Left lung (tissue), 10 donors: ENCODE results near the gene RAI14. TPM values are rescaled to one million over a fixed set of nuclear protein-coding genes. Genes with fewer than 3 reads are reported as not detected.
A peak's percentile ranks its signal among the peaks of the same experiment; 100 is the strongest.

ENCODE experiments used
- ATAC-seq: fragments of 200-7000 bp; cut with Tn5 transposase; one replicate; pipeline ENCODE4 v1.9.1; 2020; ENCODE audit warnings: moderate library complexity
- DNase-seq, 4 donors: peaks; one replicate each; pipeline ENCODE4 v3.0.0-alpha.2; 2013 to 2020
- H3K27ac ChIP-seq, 2 donors: fragments of 200-600 bp; sonication (generic) in 1 of 2; one replicate each; pipeline versions ENCODE4 v1.5.0 to v1.8.0; 2020 to 2021
- H3K27me3 ChIP-seq, 2 donors: fragments of 200-600 bp; sonication (generic) in 1 of 2; one replicate each; pipeline versions ENCODE4 v1.5.0 to v1.8.0; 2020 to 2021
- H3K36me3 ChIP-seq, 2 donors: fragments of 200-600 bp; sonication (generic) in 1 of 2; one replicate each; pipeline versions ENCODE4 v1.5.0 to v1.8.0; 2020 to 2021
- H3K4me1 ChIP-seq, 2 donors: fragments of 200-600 bp; one replicate each; pipeline ENCODE4 v1.8.0; 2021
- H3K4me3 ChIP-seq, 2 donors: fragments of 200-600 bp; sonication (generic) in 1 of 2; one replicate each; pipeline versions ENCODE4 v1.5.0 to v1.8.0; 2020 to 2021; ENCODE audit warnings: mild to moderate bottlenecking in 1 of 2
- H3K9me3 ChIP-seq, 2 donors: fragments of 200-600 bp; sonication (generic) in 1 of 2; one replicate each; pipeline versions ENCODE4 v1.5.0 to v1.8.0; 2020 to 2021
- intact Hi-C, 2 donors: fragments of 100-400 bp; cut with DNase I; formaldehyde crosslinking; loops; one replicate each; pipeline versions ENCODE4 v1.11.2 to v1.14.2; 2022
- polyA plus RNA-seq, 6 donors: library from polyadenylated mRNA; unstranded; fragments of 120-200 nt; gene quantifications; one replicate each; pipeline ENCODE4 v1.2.1, GENCODE V29; 2013; ENCODE audit not compliant: insufficient read length in 6 of 6
- total RNA-seq, 2 donors: library from RNA; stranded (reverse); fragmentation: NEBNext Ultra II Directional; extraction: Animal tissue kit (Norgen Biotek cat#: 25700); gene quantifications; one replicate each; pipeline ENCODE4 v1.2.1, GENCODE V29; 2021
- TF ChIP-seq, protein P1 (sequence below), 2 donors: fragments of 200-600 bp; sonication (generic) in 1 of 2; IDR thresholded peaks; one replicate each; pipeline versions ENCODE4 v1.5.0 to v1.8.0; 2021; ENCODE audit warnings: antibody characterized with exemption in 2 of 2
- donor health status: DM: no; HTN: yes; CAD: no.
- donor health status: DM: no; HTN: no; CAD: no.

RAI14 gene
- total and polyA plus RNA-seq, 8 donors, result 48.4 to 109 (median 53.8) TPM

DNA sequence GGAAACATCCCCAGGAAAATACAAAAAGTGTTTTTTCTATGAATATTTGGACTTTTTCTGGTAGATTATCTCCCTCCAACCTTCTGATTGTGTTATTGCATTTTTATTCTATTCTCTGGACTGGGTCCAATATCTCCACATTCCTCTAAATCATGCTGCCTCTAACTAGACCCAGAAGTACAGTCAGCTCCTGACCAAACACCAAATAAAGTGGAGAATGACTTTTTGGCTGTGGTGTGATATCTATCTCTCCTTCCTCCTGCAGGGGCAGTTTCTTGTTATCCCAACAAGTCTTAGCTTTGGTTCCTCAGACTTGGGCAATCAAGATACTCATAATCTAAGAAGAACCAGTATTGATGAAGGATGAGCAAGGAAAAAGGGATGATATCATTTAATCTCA, 3.2 kb upstream of the RAI14 start:
- intact Hi-C loops, result no loop called here
- ATAC-seq (no peak), DNase-seq (peak in 1 of 4 donors; percentile 16)
- Histone ChIP-seq H3K36me3 (no peaks in the 10 kb centered on the region), H3K4me1 (peaks cover 0 to 19% of the 10 kb centered on the region in 2 donors), H3K4me3 (no peak overlapping the region), H3K27me3 (peaks cover 0 to 47% of the 10 kb centered on the region in 2 donors), H3K27ac (no peak overlapping the region), H3K9me3 (no peaks in the 10 kb centered on the region)
- TF ChIP-seq, protein P1, sequence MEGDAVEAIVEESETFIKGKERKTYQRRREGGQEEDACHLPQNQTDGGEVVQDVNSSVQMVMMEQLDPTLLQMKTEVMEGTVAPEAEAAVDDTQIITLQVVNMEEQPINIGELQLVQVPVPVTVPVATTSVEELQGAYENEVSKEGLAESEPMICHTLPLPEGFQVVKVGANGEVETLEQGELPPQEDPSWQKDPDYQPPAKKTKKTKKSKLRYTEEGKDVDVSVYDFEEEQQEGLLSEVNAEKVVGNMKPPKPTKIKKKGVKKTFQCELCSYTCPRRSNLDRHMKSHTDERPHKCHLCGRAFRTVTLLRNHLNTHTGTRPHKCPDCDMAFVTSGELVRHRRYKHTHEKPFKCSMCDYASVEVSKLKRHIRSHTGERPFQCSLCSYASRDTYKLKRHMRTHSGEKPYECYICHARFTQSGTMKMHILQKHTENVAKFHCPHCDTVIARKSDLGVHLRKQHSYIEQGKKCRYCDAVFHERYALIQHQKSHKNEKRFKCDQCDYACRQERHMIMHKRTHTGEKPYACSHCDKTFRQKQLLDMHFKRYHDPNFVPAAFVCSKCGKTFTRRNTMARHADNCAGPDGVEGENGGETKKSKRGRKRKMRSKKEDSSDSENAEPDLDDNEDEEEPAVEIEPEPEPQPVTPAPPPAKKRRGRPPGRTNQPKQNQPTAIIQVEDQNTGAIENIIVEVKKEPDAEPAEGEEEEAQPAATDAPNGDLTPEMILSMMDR (IDR thresholded peaks at IDR 0.05), result no peak

DNA sequence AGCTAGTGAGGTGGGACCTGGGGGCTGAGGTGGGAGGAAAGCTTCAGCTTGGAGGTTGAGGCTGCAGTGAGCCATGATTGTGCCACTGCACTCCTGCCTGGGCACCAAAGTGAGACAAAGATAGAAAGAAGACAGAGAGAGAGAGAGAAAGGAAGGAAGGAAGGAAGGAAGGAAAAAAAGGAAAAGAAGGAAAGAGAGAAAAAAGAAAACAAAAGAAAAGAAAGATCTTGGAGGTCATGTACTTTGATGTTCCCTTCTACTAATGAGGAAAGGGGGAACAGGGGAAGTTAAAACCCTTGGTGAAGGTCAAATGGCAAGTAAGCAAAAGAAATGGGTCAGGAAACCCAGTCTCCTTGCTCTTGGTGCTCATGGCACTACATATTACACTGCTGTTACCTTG, 2.4 kb upstream of the RAI14 start:
- TF ChIP-seq, protein P1 (IDR thresholded peaks at IDR 0.05), result no peak
- no peak overlapping the region for H3K27ac ChIP-seq
- no peaks in the 10 kb centered on the region for H3K36me3 ChIP-seq
- no peak overlapping the region for H3K4me3 ChIP-seq
- intact Hi-C loops, result no loop called here
- H3K4me1 ChIP-seq, result peaks cover 0 to 26% of the 10 kb centered on the region in 2 donors
- DNase-seq (no peak), ATAC-seq (no peak)
- H3K27me3 ChIP-seq, result peaks cover 0 to 55% of the 10 kb centered on the region in 2 donors
- H3K9me3 ChIP-seq, result no peaks in the 10 kb centered on the region

DNA sequence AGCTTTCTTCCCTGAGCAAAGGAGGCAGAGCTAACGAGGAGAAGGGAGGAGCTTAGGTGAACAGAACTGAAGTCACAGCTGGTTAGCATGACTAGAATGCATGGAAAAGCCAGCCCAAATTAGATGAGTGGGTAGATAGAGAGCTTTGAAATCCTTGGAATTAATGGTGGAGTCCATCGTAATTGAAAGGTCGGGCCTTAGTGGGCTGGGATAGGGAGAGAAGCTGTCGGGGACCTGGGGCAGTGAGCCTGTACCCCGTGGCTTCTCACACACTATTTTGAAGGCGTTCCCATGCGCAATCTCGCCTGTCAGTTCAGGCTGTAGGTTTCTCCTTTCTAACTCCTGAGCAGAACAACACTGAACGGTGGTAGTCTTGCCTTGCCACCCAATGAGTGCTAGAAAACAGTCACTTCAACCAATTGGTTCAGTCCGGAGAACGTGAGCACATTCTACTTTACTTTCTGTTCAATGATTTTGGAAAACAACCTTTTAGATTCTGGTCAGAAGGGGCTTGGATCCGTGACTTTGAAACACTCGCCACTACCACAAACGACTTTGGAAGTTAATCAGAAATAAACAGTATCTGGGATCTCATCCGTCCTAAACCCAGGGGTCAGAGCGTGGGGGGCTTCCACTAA, 655 bp upstream of the RAI14 start:
- ATAC-seq, result peak; percentile 65
- intact Hi-C loops, result no loop called here
- no peaks in the 10 kb centered on the region for H3K9me3 ChIP-seq

DNA sequence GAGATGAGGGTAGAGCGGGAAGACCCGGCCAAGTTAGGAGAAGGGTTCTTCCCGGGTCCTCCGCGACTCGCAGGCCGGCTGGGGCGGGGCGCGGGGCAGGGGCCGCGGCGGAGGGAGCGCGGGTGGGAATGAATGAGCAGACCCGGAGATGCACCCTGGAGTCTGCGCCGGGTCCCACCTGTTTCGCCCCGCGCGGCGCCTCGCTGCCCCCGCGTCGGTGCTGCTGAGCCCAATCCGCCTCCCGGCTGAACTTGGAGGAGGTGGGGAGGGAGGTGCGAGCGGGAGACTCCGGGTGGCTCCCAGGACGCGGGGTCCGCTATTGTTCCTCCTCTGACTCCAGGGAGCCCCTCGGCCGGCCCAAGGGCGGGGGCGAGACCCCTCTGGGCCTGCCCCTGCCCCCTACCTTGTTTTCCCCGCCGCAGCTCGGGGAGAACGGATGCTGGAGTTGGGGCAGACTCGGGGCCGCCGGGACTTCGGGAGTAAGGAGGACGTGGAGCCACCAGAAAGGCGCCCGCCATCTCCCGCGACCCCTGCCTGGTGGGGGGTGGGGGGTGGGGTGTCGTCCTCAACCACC, 659 bp downstream of the RAI14 start:
- ATAC-seq (peak; percentile 12), DNase-seq (peak in 2 of 4 donors; percentile 24 to 81)
- peaks cover 0 to 56% of the 10 kb centered on the region in 2 donors for H3K27me3 ChIP-seq
- TF ChIP-seq, protein P1 (IDR thresholded peaks at IDR 0.05), result no peak
- H3K36me3 ChIP-seq, result no peaks in the 10 kb centered on the region
- intact Hi-C loops, result no loop called here
- H3K27ac ChIP-seq, result peak overlapping the region; percentile 92 to 95
- peak overlapping the region; percentile 68 to 86 for H3K4me3 ChIP-seq
- H3K9me3 ChIP-seq, result no peaks in the 10 kb centered on the region
- H3K4me1 ChIP-seq, result peaks cover 0 to 26% of the 10 kb centered on the region in 2 donors

More for the DNA sequence above, 655 bp upstream of the RAI14 start:
- Histone ChIP-seq H3K36me3 (no peaks in the 10 kb centered on the region), H3K4me3 (peak overlapping the region; percentile 68 to 86), H3K27me3 (peaks cover 0 to 56% of the 10 kb centered on the region in 2 donors), H3K27ac (peak overlapping the region; percentile 92 to 95), H3K4me1 (peaks cover 0 to 26% of the 10 kb centered on the region in 2 donors)
- TF ChIP-seq, protein P1 (IDR thresholded peaks at IDR 0.05), result no peak
- peak in 2 of 4 donors; percentile 68 to 78 for DNase-seq

DNA sequence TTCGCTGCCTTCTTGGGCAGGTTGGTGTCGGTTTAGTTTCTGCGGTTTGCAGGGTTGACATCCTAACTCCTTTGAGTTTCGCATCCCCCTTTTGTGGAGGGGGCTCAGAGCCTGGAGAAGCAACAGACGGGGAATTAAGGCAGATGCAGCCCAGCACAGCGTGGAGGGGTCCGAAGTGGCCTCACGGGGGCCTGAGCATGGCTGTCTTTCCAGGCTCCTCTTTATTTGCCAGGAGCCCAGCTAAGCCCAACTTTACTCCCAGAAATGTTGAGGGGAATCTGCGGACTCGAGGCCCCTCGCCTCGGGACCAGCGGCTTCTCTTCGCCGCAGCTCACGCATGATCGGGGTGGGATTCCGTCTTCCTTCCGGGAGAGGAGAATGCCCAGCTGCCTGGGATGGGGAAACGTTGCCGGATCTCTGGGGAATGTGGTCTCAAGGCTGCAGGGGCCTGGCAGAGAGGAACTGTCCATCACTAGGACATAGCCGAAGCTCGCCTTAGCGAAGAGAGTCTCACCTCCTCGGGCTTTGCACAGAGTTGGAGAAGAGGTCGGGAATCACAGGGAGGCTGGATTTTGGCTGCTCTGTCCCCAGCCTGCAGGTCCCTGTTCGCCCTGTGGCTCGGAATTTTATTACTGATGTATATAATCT, 1.3 kb downstream of the RAI14 start:
- Histone ChIP-seq H3K27me3 (peaks cover 0 to 56% of the 10 kb centered on the region in 2 donors), H3K36me3 (no peaks in the 10 kb centered on the region), H3K4me1 (peaks cover 0 to 26% of the 10 kb centered on the region in 2 donors), H3K27ac (peak overlapping the region; percentile 92 to 95), H3K4me3 (peak overlapping the region; percentile 68 to 86), H3K9me3 (no peaks in the 10 kb centered on the region)
- DNase-seq, result peak in 1 of 4 donors; percentile 37
- TF ChIP-seq, protein P1 (IDR thresholded peaks at IDR 0.05), result no peak
- intact Hi-C loops, result no loop called here
- ATAC-seq, result peak; percentile 17
